GM12873 (cell line): Measurements from ENCODE around the gene DNAH14.

Experiments used
- TF ChIP-seq, protein P1 (sequence below): IDR thresholded peaks from 2 replicates; pipeline ENCODE4 v1.5.1; 2012; ENCODE audit warnings: low read depth, mild to moderate bottlenecking, moderate library complexity, low read length, control low read depth; ENCODE audit not compliant: insufficient read depth; ENCODE audit errors: missing control alignments

Gene DNAH14

DNA sequence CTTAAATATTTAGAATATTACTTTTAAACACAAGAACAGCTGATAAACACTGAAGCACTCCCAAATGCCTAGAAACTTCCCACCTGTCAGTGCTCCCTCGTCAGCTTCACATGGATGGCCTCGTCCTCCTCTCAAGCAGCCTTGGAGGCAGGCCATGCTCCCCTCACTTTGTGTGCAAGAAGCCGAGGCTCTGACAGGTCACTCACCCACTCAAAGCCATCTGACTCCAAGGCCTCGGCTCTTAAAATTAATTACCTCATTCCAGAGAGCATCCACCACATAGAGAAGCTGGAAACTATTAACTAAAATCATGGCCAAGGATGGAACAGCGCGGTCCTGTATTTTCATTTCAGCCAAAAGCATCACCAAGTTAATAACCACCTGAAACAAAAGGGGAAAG lies 480.6 kb downstream of the DNAH14 start:
- TF ChIP-seq, protein P1, sequence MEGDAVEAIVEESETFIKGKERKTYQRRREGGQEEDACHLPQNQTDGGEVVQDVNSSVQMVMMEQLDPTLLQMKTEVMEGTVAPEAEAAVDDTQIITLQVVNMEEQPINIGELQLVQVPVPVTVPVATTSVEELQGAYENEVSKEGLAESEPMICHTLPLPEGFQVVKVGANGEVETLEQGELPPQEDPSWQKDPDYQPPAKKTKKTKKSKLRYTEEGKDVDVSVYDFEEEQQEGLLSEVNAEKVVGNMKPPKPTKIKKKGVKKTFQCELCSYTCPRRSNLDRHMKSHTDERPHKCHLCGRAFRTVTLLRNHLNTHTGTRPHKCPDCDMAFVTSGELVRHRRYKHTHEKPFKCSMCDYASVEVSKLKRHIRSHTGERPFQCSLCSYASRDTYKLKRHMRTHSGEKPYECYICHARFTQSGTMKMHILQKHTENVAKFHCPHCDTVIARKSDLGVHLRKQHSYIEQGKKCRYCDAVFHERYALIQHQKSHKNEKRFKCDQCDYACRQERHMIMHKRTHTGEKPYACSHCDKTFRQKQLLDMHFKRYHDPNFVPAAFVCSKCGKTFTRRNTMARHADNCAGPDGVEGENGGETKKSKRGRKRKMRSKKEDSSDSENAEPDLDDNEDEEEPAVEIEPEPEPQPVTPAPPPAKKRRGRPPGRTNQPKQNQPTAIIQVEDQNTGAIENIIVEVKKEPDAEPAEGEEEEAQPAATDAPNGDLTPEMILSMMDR, result no peak

DNA sequence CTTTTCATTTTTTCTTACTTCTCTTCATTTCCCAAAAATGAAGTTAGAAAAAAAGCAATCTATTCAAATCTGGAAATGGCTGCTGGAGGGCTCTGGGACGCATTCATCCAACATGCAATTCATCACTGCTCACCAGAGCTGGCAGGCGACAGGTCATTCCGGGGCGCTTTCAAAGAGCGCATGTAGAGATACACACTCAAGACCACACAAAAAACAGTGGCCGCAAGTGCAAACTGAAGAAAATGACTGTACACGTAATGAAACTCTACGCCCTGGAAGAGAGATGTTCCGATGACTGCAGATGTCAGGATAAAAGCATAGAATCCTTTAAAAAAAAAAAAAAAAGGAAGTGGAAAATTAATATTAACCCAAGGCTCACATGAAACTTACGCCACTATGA lies 482.8 kb downstream of the DNAH14 start:
- TF ChIP-seq, protein P1, result no peak

DNA sequence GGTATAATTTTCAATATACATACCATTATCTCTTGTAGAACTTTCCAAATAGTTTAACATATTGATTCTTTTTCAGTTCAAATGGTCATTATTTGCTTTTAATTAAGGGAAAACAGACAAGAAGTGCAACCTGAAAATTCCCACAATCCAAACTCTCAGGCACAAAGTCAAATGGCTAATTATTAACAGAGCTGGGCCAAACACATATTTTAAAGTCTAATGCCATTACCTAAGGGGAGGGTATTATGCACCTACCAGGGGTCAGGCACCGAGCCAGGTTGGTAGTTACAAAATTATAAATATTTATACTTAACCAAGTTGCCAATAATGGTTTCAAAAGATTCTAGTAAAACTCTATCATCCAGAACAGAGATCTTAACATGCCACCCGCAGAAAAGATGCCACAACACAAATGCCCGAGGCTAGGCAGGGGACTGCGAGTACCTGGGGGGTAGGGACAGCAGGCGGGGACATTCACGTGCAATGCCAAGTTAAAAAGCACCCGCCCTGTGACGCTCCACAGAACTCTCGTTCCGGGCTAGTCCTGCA lies 483.4 kb downstream of the DNAH14 start:
- TF ChIP-seq, protein P1, result no peak

DNA sequence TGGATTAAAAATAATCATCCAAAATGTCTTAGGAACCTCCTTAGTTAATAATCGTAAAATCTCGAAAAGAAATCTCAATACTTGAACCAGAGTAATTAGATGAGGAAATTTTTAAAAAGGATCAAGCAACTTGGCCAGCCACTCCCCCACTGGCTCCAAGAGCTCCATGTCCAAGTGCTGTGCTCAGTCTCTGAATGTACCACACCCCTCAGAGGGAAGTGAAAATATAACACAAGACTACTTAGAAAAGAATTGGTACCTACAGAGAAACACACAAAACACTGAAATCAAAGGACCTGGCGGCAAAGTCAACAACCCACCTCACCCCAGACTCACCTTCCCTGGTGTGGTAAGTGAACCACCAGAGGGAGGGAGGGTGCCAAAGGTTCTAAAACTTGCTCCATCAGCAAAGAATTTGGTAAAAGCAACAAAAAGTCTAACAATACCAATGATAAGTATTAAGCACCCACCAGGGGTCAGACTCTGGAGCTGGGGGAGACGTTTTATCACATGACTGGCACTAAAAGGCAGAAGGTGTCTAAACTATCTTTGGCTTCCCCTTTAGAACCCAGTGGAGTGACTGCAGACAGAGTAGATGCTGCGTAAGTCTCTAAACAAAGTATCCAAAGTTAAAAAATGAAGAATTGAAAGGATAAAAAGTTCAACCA lies 484.4 kb downstream of the DNAH14 start:
- TF ChIP-seq, protein P1, result no peak

DNA sequence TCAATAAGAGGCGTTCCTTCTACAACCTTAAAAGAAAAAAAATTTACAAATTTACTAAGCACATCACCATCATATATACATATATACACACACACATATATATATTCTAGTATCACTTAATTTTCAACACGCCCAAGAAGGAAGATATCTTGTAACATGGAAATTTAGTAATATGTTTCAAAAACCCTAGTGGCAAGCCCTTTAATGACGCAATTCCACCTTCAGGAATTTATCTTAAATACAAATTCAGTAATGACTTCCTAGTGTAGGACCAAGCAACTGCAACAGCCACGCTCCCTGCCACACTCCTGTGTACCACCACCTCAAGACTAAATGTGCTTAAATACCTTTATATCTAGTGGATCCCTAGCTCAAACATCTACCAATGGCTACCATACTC lies 485.8 kb downstream of the DNAH14 start:
- TF ChIP-seq, protein P1, result no peak

DNA sequence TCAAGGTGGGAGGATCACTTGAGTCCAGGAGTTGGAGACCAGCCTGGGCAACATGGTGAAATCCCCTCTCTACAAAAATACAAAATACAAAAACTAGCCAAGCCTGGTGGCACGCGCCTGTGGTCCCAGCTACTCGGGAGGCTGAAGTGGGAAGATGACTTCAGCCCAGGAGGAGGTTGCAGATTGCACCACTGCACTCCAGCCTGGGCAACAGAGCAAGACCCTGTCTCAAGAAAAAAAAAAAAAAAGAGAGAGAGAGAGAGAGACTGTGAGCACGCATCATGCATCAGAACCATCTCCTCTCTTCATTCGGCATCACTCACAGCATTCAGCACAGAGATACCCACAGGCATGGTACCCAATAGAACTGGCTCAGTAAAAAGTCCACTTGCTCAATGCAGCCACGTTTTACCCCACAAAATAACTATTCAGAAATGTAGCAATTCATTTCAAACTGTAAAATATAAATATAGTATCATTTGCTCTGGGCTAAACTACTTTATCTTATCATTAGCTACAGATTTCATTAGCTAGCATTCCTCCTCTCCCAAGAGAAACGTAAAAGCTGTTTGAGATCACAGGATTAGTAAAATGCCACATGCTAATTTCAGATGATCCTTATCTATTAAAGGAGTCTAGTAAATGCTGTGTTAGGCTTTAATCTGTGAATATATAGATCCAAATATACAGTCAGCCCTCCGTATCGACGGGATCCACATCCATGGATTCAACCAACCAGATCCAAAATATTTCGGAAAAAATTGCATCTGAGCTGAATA lies 486.7 kb downstream of the DNAH14 start:
- TF ChIP-seq, protein P1, result no peak

DNA sequence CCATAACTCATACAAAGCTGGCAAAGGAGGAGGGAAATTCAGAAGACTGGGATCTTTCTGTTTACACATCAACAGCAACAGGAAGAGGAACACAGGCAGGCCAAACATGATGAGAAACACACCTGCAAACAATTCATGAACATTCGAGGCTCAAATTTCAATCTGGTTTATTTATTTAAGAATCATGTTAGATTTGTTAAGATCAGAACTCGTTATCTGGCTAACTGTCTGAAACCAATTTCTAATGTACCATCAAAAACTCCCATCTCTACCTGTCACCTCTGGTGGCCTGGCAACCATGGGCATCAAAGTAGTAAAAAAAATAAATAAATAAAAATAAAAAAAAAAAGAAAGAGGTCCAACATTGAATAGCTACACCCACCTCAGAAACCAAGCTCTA lies 488.6 kb downstream of the DNAH14 start:
- TF ChIP-seq, protein P1, result no peak
